ENCODE measurements around the gene CD9.
A peak's percentile ranks its signal among the peaks of the same experiment; 100 is the strongest.

Gene CD9

DNA sequence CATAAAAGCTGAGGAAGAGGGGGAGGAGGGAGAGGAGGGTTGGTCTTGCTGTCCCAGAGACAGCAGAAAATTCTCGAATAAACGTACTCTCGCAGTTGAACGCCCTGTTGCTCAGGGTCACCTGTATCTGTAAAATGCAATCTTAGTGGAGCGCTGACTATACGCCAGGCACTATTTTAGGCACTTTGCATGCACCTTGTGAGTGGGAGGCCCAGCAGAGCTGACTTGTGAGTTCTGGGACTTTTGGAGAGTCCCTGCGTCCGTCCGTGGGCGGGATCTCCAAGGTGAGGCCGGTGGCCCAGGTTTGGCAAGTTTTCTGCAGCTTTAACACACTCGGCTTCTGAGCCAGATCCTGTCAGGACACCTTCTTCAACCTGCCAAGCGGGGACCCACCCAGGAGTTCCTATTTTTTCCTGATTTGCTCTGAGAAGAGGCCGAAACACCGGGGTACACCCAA, 77.8 kb downstream of the CD9 start:
- no peak for DNase-seq

DNA sequence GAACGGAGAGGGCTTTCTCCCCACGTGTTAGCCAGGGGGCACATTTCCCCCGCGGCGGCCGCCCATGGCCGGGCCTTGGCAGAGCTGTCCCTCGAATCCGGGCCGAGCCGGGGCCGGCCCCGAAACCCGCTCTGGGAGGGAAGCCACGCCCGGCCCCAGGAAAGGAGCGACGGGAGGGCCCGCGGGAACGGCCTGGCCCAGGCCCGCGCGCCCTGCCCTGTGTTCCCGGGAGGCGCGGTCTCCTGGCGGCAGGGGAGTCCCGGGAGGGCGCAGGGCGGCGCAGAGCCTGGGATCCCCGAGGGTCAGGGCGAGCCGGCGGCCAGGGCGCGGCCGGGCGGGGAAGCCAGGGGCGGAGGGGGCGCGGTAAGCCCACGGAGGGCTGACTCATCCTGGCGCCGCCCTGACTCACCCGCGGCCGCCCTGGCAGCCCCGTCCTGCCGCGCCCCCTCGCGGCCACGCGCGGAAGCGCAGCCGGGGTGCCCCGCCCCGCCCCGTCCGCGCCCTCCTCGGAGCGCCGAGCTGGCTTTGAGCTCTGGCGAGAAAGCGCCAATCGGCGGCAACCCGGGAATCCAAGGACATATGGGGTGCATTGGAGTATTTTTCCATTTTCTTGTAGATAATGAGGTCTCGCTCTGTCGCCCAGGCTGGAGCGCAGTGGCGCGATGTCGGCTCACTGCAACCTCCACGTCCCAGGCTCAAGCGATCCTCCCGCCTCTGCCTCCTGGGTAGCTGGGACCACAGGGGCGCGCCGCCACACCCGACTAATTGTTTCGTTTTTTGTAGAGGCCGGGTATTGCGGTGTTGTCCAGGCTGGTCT, 78.4 kb downstream of the CD9 start:
- DNase-seq, result peak; percentile 55

DNA sequence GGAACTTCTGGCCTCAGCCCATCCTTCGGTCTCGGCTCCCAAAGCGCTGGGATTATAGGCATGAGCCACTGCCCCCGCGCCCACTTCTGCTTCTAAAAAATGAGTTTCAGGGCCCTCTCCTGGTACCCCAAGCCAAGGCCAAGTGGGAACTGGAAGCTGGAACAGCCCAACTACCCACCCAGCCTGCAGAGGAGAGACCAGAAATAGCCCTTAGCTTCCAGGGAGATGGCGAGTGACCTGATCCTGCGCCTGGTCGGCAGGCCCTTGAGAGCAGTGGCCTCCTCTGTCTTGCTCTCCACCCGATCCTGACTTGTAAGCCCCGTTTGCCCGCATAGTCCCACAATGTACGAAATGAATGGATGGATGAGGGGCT, 79.0 kb downstream of the CD9 start:
- DNase-seq, result no peak

DNA sequence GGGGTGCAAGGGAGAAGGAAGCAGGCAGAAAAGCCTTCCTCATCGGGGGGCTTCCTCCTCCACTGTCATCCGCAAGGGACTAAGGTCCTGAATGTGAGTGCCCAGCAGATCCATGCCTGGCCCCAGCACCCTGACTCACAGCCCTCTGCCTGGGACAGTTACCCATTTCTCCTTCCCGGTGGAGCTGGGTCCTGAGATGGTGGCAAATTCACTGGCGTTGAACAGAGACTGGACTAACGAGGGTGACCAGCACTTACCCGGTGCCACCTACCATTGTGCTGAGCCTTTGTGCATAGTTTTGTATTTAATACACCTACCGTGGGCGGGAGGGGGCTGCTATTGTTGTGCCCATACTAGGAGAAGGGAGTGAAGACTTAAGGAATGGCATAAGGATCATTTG, 79.4 kb downstream of the CD9 start:
- DNase-seq, result no peak

DNA sequence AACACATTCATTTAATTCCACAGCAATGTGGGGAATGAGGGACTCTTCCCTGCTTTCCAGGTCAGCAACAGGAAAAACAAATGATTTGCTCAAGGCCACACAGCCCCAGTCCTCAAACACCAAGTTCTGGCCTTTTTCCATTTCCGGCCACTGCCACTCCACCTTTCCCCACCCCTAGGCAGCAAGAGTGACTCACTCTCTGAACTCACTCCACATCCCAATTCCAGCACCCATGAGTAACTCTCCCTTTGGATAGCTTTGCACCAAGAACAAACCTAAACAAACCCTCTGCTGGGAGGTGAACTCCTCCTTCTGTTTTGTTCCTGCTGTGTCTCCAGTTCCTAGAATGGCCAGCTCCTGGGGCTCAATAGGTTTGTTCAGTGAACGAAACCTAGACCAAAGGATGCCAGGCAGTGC, 79.9 kb downstream of the CD9 start:
- no peak for DNase-seq

DNA sequence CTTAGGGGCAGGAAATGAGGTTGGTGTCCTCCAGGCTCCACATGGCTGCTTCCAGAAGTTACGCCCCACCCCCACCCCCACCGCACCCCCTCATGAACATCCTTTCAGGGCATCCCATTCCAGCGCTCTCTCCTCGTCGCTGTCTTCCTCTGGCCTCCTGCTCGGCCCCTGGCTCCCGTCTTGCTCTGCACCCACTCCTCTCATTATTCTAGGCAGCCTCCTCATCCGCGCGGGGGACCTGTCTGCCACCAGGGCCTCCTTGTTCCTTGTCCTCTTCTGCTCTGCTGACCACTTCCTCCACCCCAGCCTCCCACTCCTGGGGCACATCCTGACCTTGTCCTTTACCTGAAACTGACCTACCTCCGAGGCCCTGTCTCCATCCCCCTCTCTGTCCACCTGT, 80.5 kb downstream of the CD9 start:
- no peak for DNase-seq

DNA sequence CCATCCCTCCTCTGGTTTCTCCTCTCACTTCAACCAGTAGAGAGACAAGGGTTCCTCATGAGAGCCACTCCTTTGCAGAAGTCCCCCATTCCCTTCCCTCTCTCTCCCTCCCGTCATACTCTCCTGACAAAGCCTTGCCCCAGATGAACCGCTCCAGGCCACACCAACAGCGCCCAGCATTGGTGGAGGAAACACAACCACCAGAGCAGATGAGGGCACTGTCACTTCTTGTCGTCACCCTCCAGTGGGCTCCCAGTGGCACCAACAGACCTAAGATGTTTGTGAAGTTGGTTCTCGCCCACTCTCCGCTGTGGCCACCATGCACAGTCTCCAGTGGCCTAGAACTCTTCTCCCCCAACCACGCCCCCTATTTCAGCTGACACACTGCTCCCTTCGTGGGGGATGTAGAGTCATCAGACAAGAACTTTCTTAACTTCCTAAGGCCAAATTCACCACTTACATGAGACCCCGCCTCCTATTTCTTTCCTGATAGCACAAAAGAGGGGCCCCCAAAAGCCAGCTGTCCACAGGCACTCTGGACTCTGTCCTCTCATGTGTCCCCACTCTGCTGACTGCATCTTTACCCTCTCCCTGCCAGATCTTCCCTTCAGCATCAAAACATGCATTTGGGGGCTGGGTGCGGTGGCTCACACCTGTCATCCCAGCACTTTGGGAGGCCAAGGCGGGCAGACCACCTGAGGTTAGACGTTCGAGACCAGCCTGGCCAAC, 81.0 kb downstream of the CD9 start:
- DNase-seq, result no peak

DNA sequence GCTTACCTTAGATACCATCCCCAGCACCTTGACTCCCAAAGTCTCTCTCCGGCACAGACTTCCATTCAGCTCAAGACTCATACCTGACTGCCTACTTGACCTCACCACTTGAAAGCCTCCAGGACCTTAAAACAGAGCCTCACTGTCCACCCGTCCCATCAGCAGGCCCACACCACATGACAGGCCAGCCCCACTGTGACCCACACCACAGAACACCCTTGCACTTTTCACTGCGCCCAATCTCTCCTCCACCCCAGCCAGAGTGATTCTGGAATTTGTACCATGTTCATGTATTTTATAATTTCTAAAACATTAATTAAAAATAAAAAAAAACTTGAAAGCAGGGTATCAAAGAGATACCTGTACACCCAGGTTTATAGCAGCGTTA, 82.2 kb downstream of the CD9 start:
- no peak for DNase-seq

DNA sequence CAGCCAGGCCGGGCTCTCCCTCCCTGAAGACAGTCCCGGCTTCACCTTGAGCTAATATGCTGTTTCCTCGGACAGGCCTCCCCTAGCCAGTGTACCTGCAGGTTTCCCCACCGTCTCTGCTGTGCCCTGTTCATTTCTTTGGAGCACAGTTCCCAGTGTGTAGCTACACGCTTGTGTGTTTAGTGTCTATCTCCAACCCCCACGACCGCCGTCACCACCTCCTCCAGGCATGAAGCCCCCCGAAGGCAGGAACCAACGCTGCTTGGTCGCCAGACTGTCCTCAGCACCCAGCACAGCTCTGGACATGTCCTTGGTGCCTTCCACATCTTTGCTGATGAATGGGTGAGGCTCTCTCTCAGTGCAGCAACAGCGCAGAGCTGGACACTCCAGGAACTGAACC, 84.1 kb downstream of the CD9 start:
- no peak for DNase-seq

DNA sequence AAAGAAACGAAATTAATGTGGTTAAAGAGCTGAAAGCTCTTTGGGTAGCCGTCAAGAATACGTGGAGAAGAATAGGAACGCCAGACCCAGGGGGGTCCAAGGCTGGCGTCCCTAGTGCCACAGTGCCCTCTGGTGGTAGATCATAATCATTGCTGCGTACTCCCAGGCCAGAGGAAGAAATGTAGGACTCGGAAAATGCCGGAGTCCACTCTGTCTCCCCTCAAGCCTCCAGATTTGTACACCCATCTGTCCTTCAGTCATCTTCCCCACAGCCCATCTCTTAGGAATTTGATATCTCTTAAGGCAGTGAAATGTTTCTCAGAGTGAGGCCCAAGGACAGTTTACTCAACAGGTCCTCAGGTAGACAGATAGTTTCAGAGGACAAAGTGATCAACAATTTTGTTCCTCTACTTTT, 84.9 kb downstream of the CD9 start:
- DNase-seq, result peak; percentile 46

DNA sequence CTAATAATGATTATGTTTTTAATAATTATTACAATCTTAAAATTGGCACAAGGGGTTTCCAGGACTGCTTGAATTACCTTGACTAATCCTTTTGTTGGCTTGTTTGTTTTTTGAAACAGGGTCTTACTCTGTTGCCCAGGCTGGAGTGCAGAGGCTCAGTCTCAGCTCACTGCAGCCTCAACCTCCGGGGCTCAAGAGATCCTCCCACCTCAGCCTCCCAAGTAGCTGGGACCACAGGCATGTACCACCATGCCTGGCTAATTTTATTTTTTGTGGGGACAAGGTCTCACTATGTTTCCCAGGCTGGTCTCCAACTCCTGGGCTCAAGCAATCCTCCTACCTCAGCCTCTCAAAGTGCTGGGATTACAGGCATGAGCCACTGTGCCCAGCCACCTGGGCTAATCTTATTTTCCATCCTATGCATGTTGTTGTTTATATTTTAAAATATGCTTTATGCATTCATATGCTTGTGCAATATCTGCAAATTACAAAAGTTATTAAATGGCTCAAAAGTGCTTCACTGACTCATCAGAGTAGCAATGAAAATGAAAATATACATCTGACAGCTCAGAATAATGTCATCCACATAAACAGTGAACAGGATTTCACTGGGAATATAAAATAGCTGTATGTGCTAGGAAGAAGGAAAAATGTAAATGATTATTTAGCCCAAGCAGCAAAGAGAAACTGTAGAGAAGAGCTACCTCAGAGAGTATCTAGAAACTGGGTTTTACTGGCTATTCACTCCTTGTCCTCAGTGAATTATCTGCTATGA, 85.5 kb downstream of the CD9 start:
- DNase-seq, result no peak

All from DMS153 (cell line).